Bronchial epithelial cell (primary cell): ENCODE measurements around the gene CAND2. TPM values are rescaled to one million over a fixed set of nuclear protein-coding genes. Genes with fewer than 3 reads are reported as not detected.

Source experiments
- DNase-seq: peaks from one replicate; pipeline ENCODE4 v3.0.0-alpha.2; 2010; ENCODE audit warnings: low read depth
- FAIRE-seq: peaks from 2 replicates; lab custom pipeline; 2011; peaks lifted over from hg19 to GRCh38; lab: Jason Lieb, UNC
- H3K27me3 ChIP-seq: 2 replicates; pipeline ENCODE4 v1.5.1; 2011; ENCODE audit warnings: low read length; ENCODE audit not compliant: control insufficient read depth, insufficient read depth
- H3K36me3 ChIP-seq: 2 replicates; pipeline ENCODE4 v1.5.1; 2011; ENCODE audit warnings: low read length; ENCODE audit not compliant: control insufficient read depth, insufficient read depth
- H3K4me3 ChIP-seq: 2 replicates; pipeline ENCODE4 v1.5.1; 2011; ENCODE audit warnings: mild to moderate bottlenecking, low read depth, low read length, control low read depth
- CTCF ChIP-seq: IDR thresholded peaks from 2 replicates; pipeline ENCODE4 v1.5.1; 2011; ENCODE audit warnings: mild to moderate bottlenecking, moderate library complexity, low read length, control low read depth, inconsistent platforms; ENCODE audit not compliant: insufficient read depth, severe bottlenecking
- total RNA-seq: library from RNA; depleted of rRNA; stranded (reverse); fragments of >200 nt; gene quantifications from 2 replicates; pipeline ENCODE4 v1.2.1, GENCODE V29; 2014

Gene CAND2
- total RNA-seq, 1 donor from 2014 or later, result 1.3 TPM

- FAIRE-seq (no peak), DNase-seq (no peak)
- H3K36me3 ChIP-seq, result peaks cover 14% of the 10 kb centered on the region
- no peak overlapping the region for H3K4me3 ChIP-seq
- H3K27me3 ChIP-seq, result no peaks in the 10 kb centered on the region
- no peak for TF ChIP-seq CTCF
Measured at GRCh38 chr3:12831301-12831866, 34.9 kb downstream of the CAND2 start.

- H3K36me3 ChIP-seq, result peaks cover 22% of the 10 kb centered on the region
- FAIRE-seq (no peak), DNase-seq (no peak)
Measured at GRCh38 chr3:12832350-12833221, 36.1 kb downstream of the CAND2 start.

GRCh38 chr3:12833222-12834161 is 37.0 kb downstream of the CAND2 start:
- Histone ChIP-seq H3K27me3 (no peaks in the 10 kb centered on the region), H3K36me3 (peaks cover 28% of the 10 kb centered on the region), H3K4me3 (no peak overlapping the region)
- FAIRE-seq, result no peak
- no peak for DNase-seq
- TF ChIP-seq CTCF, result no peak

More at GRCh38 chr3:12832350-12833221, 36.1 kb downstream of the CAND2 start:
- TF ChIP-seq CTCF, result no peak
- Histone ChIP-seq H3K4me3 (no peak overlapping the region), H3K27me3 (no peaks in the 10 kb centered on the region)

GRCh38 chr3:12835052-12835665 is 38.7 kb downstream of the CAND2 start:
- Histone ChIP-seq H3K36me3 (peaks cover 39% of the 10 kb centered on the region), H3K27me3 (no peaks in the 10 kb centered on the region)
- FAIRE-seq, result no peak

More at GRCh38 chr3:12835052-12835665, 38.7 kb downstream of the CAND2 start:
- DNase-seq, result no peak
- H3K4me3 ChIP-seq, result no peak overlapping the region
- no peak for TF ChIP-seq CTCF
